Measurements from ENCODE around the gene RASA2.

The RASA2 gene

GRCh38 chr3:141643391-141643790, 156.6 kb downstream of the RASA2 start:
- no peak overlapping the region for H3K4me3 ChIP-seq (ENCODE audit: control insufficient read depth, low read depth, low read length)
- peak; percentile 18 for DNase-seq (ENCODE audit: low read depth)
- TF ChIP-seq, protein P1, sequence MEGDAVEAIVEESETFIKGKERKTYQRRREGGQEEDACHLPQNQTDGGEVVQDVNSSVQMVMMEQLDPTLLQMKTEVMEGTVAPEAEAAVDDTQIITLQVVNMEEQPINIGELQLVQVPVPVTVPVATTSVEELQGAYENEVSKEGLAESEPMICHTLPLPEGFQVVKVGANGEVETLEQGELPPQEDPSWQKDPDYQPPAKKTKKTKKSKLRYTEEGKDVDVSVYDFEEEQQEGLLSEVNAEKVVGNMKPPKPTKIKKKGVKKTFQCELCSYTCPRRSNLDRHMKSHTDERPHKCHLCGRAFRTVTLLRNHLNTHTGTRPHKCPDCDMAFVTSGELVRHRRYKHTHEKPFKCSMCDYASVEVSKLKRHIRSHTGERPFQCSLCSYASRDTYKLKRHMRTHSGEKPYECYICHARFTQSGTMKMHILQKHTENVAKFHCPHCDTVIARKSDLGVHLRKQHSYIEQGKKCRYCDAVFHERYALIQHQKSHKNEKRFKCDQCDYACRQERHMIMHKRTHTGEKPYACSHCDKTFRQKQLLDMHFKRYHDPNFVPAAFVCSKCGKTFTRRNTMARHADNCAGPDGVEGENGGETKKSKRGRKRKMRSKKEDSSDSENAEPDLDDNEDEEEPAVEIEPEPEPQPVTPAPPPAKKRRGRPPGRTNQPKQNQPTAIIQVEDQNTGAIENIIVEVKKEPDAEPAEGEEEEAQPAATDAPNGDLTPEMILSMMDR (conservative IDR thresholded peaks at IDR 0.05; ENCODE audit: control insufficient read depth, insufficient read depth, low read depth, low read length), result no peak

GRCh38 chr3:141643796-141644195, 157.0 kb downstream of the RASA2 start:
- TF ChIP-seq, protein P1 (conservative IDR thresholded peaks at IDR 0.05; ENCODE audit: control insufficient read depth, insufficient read depth, low read depth, low read length), result no peak
- H3K4me3 ChIP-seq (ENCODE audit: control insufficient read depth, low read depth, low read length), result no peak overlapping the region
- DNase-seq (ENCODE audit: low read depth), result no peak

- TF ChIP-seq, protein P1 (conservative IDR thresholded peaks at IDR 0.05; ENCODE audit: control insufficient read depth, insufficient read depth, low read depth, low read length), result peak; percentile 71
- DNase-seq (ENCODE audit: low read depth), result peak; percentile 73
- no peak overlapping the region for H3K4me3 ChIP-seq (ENCODE audit: control insufficient read depth, low read depth, low read length)
Measured at GRCh38 chr3:141644931-141645330, 158.1 kb downstream of the RASA2 start.

GRCh38 chr3:141646760-141647561, 160.1 kb downstream of the RASA2 start:
- H3K4me3 ChIP-seq (ENCODE audit: control insufficient read depth, low read depth, low read length), result no peak overlapping the region
- peak; percentile 62 for DNase-seq (ENCODE audit: low read depth)
- TF ChIP-seq, protein P1 (conservative IDR thresholded peaks at IDR 0.05; ENCODE audit: control insufficient read depth, insufficient read depth, low read depth, low read length), result no peak

DNA sequence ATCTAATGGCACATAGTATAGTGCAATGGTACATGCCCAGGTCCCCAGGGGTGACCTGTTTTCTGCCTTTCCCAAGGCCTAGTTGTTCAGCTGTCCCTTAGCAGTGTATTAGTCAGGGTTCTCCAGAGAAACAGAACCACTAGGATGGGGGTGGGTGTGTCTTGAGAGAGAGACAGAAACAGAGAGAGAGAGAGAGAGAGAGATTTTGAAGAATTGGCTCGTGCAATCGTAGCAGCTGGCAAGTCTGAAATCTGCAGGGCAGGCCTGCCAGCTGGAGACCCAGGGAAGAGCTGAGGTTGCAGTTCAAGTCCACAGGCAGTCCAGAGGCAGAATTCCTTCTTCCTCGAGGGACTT, 160.7 kb downstream of the RASA2 start:
- TF ChIP-seq, protein P1 (conservative IDR thresholded peaks at IDR 0.05; ENCODE audit: control insufficient read depth, insufficient read depth, low read depth, low read length), result no peak
- DNase-seq (ENCODE audit: low read depth), result no peak
- no peak overlapping the region for H3K4me3 ChIP-seq (ENCODE audit: control insufficient read depth, low read depth, low read length)

DNA sequence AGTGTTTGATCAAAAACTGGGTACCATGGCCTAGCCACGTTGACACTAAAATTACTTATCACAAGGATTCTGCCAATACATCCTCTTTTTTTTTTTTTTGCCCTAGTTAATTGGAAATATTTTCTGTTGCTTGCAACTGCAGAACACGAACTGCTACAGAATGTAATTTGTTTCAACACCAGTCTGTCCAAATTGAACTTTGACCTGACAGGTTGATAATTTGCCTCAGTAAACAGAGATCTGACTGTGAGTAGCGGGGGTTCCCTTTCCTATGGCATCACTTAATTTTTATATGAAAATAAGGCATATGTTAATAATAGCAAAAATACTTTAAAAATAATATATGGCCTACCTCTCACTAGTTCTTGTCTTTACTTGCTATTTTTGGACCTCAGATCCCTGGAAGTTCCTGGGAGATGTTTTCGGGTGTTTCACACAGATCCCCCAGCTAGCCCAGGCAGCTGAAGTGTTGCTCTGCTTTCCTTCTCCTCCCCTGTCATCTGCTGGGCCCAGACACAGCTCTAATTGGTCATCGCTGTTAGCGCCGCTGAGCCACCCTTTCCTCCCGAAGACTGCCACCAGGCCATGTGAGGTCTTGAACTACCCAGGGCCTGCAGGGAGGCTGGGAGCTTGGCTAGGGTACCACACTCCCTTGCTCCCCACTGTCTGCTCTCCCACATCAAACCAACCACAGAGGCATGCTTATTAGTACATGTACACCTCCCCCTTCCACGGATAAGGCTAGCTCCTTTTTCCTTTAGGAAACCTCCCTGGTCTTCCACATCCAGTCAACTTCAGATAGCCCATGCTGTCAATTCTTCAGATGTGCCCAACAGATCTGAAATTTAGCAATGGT, 161.5 kb downstream of the RASA2 start:
- no peak overlapping the region for H3K4me3 ChIP-seq (ENCODE audit: control insufficient read depth, low read depth, low read length)
- no peak for DNase-seq (ENCODE audit: low read depth)
- TF ChIP-seq, protein P1 (conservative IDR thresholded peaks at IDR 0.05; ENCODE audit: control insufficient read depth, insufficient read depth, low read depth, low read length), result no peak
